Cardiac muscle cell (in vitro differentiated cells and primary cell): ENCODE results near the gene UCK2. TPM values are rescaled to one million over a fixed set of nuclear protein-coding genes. Genes with fewer than 3 reads are reported as not detected.

Experiments used
- DNase-seq, 2 donors: peaks; one replicate each; pipeline versions ENCODE4 v3.0.0 to v3.0.0-alpha.2; 2010 to 2017; ENCODE audit warnings: low read depth in 1 of 2, low spot score in 1 of 2
- H3K27ac ChIP-seq: fragments of 200-600 bp; sonication (generic); 2 replicates; pipeline ENCODE4 v1.5.1; 2016
- H3K27me3 ChIP-seq: fragments of 200-600 bp; sonication (generic); 2 replicates; pipeline ENCODE4 v1.6.0; 2016; ENCODE audit warnings: control low read depth
- H3K36me3 ChIP-seq: fragments of 200-600 bp; sonication (generic); 2 replicates; pipeline ENCODE4 v1.5.1; 2016; ENCODE audit warnings: control low read depth
- H3K4me1 ChIP-seq: fragments of 200-600 bp; sonication (generic); 2 replicates; pipeline ENCODE4 v1.8.1; 2017; ENCODE audit warnings: low read depth, mild to moderate bottlenecking, mixed run types
- H3K4me3 ChIP-seq: fragments of 200-600 bp; sonication (generic); 2 replicates; pipeline ENCODE4 v1.5.1; 2016; ENCODE audit warnings: mild to moderate bottlenecking
- H3K9me3 ChIP-seq: fragments of 200-600 bp; sonication (generic); 2 replicates; pipeline ENCODE4 v1.5.1; 2017; ENCODE audit warnings: low read depth, mild to moderate bottlenecking, control low read depth
- CTCF ChIP-seq: IDR thresholded peaks from 2 replicates; pipeline ENCODE4 v1.5.1; 2012; ENCODE audit warnings: low read depth, mild to moderate bottlenecking, low read length
- polyA plus RNA-seq: library from polyadenylated mRNA; unstranded; fragments of >200 nt; fragmentation: Nextera tagmentation; extraction: Ambion mirVana; gene quantifications from 2 replicates; pipeline ENCODE4 v1.2.1, GENCODE V29; 2016
- total RNA-seq: library from RNA; depleted of rRNA; stranded (reverse); fragments of >200 nt; gene quantifications from 2 replicates; pipeline ENCODE4 v1.2.3, GENCODE V29; 2016

Gene UCK2
- total and polyA plus RNA-seq, 2 experiments from 2014 or later, result 19.0 to 29.6 TPM

DNA sequence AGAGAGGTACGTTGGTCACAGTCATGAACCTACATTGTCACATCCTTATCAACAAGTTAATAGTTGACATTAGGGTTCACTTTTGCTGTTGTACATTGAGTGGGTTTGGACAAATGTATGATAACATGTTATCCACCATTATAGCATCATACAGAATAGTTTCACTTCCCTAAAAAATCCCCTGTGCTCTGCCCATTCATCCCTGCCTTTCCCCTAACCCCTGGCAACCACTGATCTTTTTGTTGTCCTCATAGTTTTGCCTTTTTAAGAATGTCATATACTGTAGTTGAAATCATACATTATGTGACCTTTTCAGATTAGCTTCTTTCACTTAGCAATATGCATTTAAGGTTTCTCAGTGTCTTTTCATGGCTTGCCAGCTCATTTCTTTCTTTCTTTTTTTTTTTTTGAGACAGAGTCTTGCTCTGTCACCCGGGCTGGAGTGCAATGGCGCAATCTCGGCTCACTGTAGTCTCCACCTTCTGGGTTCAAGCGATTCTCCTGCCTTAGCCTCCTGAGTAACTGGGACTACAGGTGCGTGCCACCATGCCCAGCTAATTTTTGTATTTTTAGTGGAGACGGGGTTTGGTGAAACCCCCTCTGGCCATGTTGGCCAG, 50.6 kb downstream of the UCK2 start:
- no peak overlapping the region for H3K4me3 ChIP-seq
- no peak for DNase-seq
- H3K36me3 ChIP-seq, result no peaks in the 10 kb centered on the region
- no peaks in the 10 kb centered on the region for H3K4me1 ChIP-seq
- H3K9me3 ChIP-seq, result no peaks in the 10 kb centered on the region
- no peaks in the 10 kb centered on the region for H3K27me3 ChIP-seq
- TF ChIP-seq CTCF, result no peak
- H3K27ac ChIP-seq, result no peak overlapping the region

- Histone ChIP-seq H3K9me3 (no peaks in the 10 kb centered on the region), H3K27me3 (no peaks in the 10 kb centered on the region), H3K27ac (no peak overlapping the region), H3K4me1 (peaks cover 5% of the 10 kb centered on the region), H3K36me3 (no peaks in the 10 kb centered on the region), H3K4me3 (no peak overlapping the region)
- TF ChIP-seq CTCF, result no peak
- DNase-seq, result no peak
These were observed 52.5 kb downstream of the UCK2 start for GRCh38 chr1:165879946-165880345.

DNA sequence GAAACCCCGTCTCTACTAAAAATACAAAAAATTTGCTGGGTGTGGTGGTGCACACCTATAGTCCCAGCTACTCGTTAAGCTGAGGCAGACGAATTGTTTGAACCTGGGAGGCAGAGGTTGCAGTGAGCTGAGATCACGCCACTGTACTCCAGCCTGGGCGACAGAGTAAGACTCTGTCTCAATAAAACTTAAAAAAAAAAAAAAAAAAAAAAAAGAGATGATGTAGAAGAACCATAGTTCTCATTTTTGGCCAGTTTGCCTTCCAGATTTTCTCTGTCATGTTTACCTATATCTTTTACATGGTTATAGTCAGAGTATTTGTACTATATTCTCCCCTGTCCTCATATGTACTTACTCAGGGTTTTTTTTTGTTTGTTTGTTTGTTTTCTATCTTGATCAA, 53.6 kb downstream of the UCK2 start:
- Histone ChIP-seq H3K9me3 (no peaks in the 10 kb centered on the region), H3K4me1 (peaks cover 5% of the 10 kb centered on the region), H3K36me3 (no peaks in the 10 kb centered on the region), H3K4me3 (no peak overlapping the region), H3K27me3 (no peaks in the 10 kb centered on the region), H3K27ac (no peak overlapping the region)
- DNase-seq, result no peak
- no peak for TF ChIP-seq CTCF

GRCh38 chr1:165882168-165882837, 54.9 kb downstream of the UCK2 start:
- Histone ChIP-seq H3K27ac (no peak overlapping the region), H3K36me3 (no peaks in the 10 kb centered on the region), H3K27me3 (no peaks in the 10 kb centered on the region), H3K4me3 (no peak overlapping the region), H3K4me1 (peaks cover 5% of the 10 kb centered on the region), H3K9me3 (no peaks in the 10 kb centered on the region)
- DNase-seq, result no peak
- no peak for TF ChIP-seq CTCF

GRCh38 chr1:165883056-165883455, 55.6 kb downstream of the UCK2 start:
- H3K4me3 ChIP-seq, result no peak overlapping the region
- no peak for DNase-seq
- H3K9me3 ChIP-seq, result no peaks in the 10 kb centered on the region
- no peak for TF ChIP-seq CTCF
- peaks cover 5% of the 10 kb centered on the region for H3K4me1 ChIP-seq
- H3K27me3 ChIP-seq, result no peaks in the 10 kb centered on the region
- H3K36me3 ChIP-seq, result no peaks in the 10 kb centered on the region
- H3K27ac ChIP-seq, result no peak overlapping the region
